ENCODE data around the gene EIF2AK2.

EIF2AK2 gene

DNA sequence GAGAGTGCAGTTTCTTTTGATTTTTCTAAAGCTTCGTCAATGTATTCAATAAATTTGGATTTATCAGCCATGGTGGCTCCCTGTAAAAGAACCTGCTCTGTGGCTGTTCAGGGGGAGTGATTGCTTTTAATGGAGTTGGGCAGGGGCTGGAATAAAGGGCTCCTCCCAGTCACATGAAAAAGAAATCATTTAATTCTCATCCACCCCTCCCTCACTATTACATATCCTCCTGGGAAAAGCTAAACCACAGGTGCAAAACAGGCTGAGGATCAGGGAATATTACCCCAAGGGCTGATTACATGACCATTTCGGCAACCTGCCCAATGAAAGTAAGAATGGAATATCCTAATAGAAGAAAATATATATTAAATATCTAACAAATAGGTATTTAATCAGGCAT lies 31.8 kb upstream of the EIF2AK2 start, which contains the start of gene SULT6B1:
Gene SULT6B1 (minus strand): TSS at position 101 of the 400 bp plus-strand sequence. CDS start 30 bp downstream, at position 71.
- no peak for FAIRE-seq

DNA sequence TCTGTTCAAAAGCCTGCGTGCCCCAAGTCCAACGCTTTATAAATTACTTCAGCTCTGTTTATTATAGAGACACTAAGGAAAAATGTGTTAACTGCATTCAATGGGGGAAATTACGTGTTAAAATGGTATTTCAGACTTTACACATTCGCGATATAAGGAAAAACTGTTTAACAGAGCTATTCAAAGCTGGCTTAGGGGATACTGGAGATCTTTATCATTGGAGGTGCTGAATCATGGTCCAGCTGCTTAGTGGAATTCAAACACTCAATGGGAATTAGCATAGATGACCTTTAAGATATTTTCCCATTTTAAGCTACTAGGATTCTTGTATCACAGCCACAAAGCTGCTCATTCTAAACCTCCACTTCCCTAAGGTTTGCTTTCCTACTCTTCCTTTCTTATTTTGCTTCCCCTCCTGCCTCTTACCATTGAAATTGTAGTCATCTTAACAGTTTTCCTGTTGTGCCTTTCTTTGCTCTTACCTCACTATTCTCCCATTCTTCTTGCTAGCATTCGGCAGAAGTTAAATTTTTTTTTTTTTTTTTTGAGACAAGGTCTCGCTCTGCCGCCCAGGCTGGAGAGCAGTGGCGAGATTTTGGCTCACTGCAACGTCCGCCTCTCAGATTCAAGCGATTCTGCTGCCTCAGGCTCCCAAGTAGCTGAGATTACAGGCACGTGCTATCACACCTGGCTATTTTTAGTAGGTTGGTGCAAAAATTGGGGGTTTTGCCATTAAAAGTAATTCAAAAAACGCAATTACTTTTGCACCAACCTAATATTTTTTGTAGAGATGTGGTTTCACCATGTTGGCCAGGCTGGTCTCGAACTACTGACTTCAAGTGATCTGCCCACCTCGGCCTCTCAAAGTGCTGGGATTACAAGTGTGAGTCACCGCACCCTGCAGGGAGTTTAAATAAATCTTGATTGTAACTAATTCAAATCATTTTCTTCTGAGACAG lies 25.2 kb upstream of the EIF2AK2 start:
- DNase-seq (ENCODE audit: insufficient read length, low spot score) = no peak
- TF ChIP-seq, protein P1, sequence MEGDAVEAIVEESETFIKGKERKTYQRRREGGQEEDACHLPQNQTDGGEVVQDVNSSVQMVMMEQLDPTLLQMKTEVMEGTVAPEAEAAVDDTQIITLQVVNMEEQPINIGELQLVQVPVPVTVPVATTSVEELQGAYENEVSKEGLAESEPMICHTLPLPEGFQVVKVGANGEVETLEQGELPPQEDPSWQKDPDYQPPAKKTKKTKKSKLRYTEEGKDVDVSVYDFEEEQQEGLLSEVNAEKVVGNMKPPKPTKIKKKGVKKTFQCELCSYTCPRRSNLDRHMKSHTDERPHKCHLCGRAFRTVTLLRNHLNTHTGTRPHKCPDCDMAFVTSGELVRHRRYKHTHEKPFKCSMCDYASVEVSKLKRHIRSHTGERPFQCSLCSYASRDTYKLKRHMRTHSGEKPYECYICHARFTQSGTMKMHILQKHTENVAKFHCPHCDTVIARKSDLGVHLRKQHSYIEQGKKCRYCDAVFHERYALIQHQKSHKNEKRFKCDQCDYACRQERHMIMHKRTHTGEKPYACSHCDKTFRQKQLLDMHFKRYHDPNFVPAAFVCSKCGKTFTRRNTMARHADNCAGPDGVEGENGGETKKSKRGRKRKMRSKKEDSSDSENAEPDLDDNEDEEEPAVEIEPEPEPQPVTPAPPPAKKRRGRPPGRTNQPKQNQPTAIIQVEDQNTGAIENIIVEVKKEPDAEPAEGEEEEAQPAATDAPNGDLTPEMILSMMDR (IDR thresholded peaks at IDR 0.05; ENCODE audit: insufficient read depth, missing control alignments) = no peak
- FAIRE-seq = no peak

More for the DNA sequence above, 31.8 kb upstream of the EIF2AK2 start, which contains the start of gene SULT6B1:
- TF ChIP-seq, protein P1 (IDR thresholded peaks at IDR 0.05; ENCODE audit: insufficient read depth, missing control alignments) = no peak
- no peak for DNase-seq (ENCODE audit: insufficient read length, low spot score)

DNA sequence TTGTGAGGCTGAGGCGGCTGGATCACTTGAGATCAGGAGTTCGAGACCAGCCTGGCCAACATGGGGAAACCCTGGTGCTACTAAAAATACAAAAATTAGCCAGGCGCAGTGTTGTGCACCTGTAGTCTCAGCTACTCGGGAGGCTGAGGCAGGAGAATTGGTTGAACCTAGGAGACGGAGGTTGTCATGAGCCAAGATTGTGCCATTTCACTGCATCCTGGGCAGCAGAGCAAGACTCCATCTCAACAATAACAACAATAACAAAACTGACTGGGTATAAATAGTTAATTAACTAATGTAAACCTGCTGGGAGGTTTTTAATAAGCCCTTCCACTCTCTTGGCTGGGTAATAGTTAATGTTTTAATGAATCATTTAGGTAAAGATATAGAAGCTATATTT lies 23.9 kb upstream of the EIF2AK2 start:
- DNase-seq (ENCODE audit: insufficient read length, low spot score) (no peak), FAIRE-seq (no peak)
- TF ChIP-seq, protein P1 (IDR thresholded peaks at IDR 0.05; ENCODE audit: insufficient read depth, missing control alignments) = no peak

DNA sequence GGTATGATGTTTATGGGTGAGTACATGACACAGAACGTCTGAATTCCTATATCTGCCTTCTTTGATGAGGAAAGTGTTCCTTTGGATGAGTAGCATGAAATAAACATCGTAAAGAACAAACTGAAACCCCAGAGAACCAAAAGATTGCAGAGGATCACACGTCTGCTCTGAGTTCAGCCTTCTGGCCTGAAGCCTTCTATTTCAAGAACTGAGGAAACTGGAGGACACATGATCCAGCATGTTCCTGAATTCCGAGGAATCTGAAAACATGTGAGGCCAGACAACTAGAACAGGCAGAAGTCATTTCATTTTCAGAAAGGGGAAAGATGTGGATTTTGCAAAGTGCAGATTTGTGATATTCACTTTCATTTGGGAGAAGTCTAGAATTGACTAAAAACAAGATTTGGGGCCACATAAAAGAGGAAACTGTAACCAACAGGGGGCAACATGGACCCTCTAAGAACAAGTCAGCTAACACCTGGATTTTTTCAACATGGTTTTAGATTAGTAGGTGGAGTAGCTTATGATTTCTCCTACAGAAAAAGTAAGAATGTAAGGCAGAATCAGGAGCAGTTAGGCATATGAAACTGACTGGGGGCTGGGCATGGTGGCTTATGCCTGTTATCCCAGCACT lies 23.3 kb upstream of the EIF2AK2 start:
- FAIRE-seq = no peak
- TF ChIP-seq, protein P1 (IDR thresholded peaks at IDR 0.05; ENCODE audit: insufficient read depth, missing control alignments) = peak; percentile 9

DNA sequence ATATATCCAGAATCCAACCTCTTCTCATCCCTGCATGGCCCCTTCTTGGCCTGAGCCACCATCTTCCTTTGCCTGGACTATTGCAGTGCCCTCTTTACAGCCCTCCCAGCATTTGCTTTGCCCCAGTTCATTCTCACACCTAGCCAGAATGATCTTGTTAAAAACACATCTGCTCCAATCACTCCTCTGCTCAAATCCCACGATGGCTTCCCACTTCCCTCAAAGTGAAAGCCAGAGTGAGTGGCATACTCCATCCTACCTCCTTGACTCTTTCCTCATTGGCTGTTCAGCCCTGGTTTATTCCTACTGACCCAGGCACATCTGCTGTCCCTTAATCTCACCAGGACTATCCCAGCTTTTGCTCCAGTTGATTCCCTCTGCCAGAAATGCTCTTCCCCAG lies 17.0 kb upstream of the EIF2AK2 start:
- FAIRE-seq = no peak
- TF ChIP-seq, protein P1 (IDR thresholded peaks at IDR 0.05; ENCODE audit: insufficient read depth, missing control alignments) = no peak

More for the DNA sequence above, 23.3 kb upstream of the EIF2AK2 start:
- no peak for DNase-seq (ENCODE audit: insufficient read length, low spot score)

DNA sequence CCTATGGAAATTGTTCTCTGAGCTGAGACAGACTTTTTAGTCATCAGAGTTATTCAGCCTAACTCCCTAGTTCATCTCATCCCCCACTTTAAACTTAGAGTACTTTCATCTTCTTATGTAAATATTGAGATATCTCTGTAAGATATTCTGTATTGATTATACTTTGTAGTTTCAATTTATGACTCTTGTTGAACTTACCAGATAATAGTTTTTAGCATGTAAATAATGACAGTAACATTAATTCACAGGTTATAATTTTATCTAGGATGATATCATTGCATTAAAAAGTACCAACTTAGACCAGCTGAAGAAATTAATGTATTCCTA lies 14.8 kb upstream of the EIF2AK2 start:
- DNase-seq (ENCODE audit: insufficient read length, low spot score) (no peak), FAIRE-seq (no peak)
- TF ChIP-seq, protein P1 (IDR thresholded peaks at IDR 0.05; ENCODE audit: insufficient read depth, missing control alignments) = no peak

More for the DNA sequence above, 17.0 kb upstream of the EIF2AK2 start:
- DNase-seq (ENCODE audit: insufficient read length, low spot score) = no peak

All from D721Med (cell line).